Ishikawa (cell line): Measurements from ENCODE around the gene SYNDIG1.

ENCODE experiments used
- CEBPB ChIP-seq: IDR thresholded peaks from 2 replicates; pipeline ENCODE4 v1.6.1; 2012
- CREB1 ChIP-seq: IDR thresholded peaks from 2 replicates; pipeline ENCODE4 v1.6.1; 2012; ENCODE audit warnings: low read depth
- EGR1 ChIP-seq: IDR thresholded peaks from 2 replicates; pipeline ENCODE4 v1.6.1; 2012
- EP300 ChIP-seq: IDR thresholded peaks from 2 replicates; pipeline ENCODE4 v1.6.1; 2012; ENCODE audit warnings: borderline replicate concordance
- FOXM1 ChIP-seq: IDR thresholded peaks from 2 replicates; pipeline ENCODE4 v1.6.1; 2012; ENCODE audit warnings: low read depth, borderline replicate concordance
- NFIC ChIP-seq: IDR thresholded peaks from 2 replicates; pipeline ENCODE4 v1.6.1; 2012
- RAD21 ChIP-seq: IDR thresholded peaks from 2 replicates; pipeline ENCODE4 v1.6.1; 2012; ENCODE audit warnings: low read depth
- REST ChIP-seq: IDR thresholded peaks from 2 replicates; pipeline ENCODE4 v1.6.1; 2012; ENCODE audit warnings: low read depth, mild to moderate bottlenecking
- TAF1 ChIP-seq: IDR thresholded peaks from 2 replicates; pipeline ENCODE4 v1.6.1; 2012; ENCODE audit warnings: low read depth, mild to moderate bottlenecking
- TCF12 ChIP-seq: IDR thresholded peaks from 2 replicates; pipeline ENCODE4 v1.6.1; 2012; ENCODE audit warnings: low read depth
- TEAD4 ChIP-seq: IDR thresholded peaks from 2 replicates; pipeline ENCODE4 v1.6.1; 2012
- YY1 ChIP-seq: IDR thresholded peaks from 2 replicates; pipeline ENCODE4 v1.6.1; 2012; ENCODE audit warnings: low read depth
- ZBTB7A ChIP-seq: IDR thresholded peaks from 2 replicates; pipeline ENCODE4 v1.6.1; 2012; ENCODE audit warnings: low read depth
- TF ChIP-seq, protein P1 (sequence below): IDR thresholded peaks from 2 replicates; pipeline ENCODE4 v1.6.1; 2012
- TF ChIP-seq, protein P2 (sequence below): IDR thresholded peaks from 2 replicates; pipeline ENCODE4 v1.6.1; 2012

The SYNDIG1 gene

DNA sequence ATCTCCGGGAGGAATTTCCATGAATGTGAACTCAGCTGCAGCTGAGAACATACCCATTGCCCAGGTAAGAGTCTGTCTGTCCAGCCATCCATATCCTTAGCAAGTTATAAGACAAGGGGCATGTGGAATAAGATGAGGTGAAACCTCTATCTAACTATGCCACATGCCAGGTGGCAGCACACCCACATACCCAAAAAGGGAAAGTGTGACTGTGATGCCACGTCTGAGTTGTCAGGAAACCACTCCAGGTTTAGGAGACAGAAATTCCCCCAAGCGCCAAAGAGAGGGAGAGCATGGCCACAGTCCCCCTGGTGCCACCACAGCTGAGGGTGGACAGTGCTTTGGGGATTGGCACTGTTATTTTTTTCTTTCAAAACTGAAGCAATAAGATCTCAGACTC, 36.7 kb downstream of the SYNDIG1 start:
- TF ChIP-seq REST (no peak), CEBPB (no peak), TEAD4 (no peak), NFIC (no peak), RAD21 (no peak), EGR1 (no peak), CREB1 (no peak), ZBTB7A (no peak), EP300 (no peak)
- TF ChIP-seq, protein P1, sequence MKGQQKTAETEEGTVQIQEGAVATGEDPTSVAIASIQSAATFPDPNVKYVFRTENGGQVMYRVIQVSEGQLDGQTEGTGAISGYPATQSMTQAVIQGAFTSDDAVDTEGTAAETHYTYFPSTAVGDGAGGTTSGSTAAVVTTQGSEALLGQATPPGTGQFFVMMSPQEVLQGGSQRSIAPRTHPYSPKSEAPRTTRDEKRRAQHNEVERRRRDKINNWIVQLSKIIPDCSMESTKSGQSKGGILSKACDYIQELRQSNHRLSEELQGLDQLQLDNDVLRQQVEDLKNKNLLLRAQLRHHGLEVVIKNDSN: no peak

DNA sequence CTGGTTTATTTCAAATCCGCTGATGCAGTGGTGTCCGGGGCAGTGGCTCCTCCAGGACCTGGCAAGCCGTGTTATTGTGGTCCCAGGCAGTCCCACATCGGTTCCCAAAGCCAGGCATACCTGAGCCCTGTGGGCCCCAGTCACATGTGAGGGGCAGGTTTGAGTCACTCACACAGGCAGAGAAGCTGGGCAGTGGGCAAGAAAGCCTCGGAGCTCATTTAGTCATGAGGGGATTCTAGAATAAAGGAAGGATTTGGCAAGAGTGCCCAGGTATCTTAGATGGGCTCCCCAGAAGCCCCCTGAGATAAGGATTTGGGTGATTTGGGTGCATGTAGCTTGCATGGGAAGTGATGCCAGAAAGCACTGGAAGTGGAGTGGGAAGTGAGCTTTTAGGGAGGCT, 37.3 kb downstream of the SYNDIG1 start:
- TF ChIP-seq EP300 (no peak), CEBPB (no peak), TEAD4 (no peak), NFIC (no peak), RAD21 (no peak), TAF1 (no peak), TCF12 (no peak), EGR1 (no peak), CREB1 (no peak), FOXM1 (no peak), YY1 (no peak), REST (no peak), ZBTB7A (no peak)
- TF ChIP-seq, protein P2, sequence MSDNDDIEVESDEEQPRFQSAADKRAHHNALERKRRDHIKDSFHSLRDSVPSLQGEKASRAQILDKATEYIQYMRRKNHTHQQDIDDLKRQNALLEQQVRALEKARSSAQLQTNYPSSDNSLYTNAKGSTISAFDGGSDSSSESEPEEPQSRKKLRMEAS: no peak
- TF ChIP-seq, protein P1: no peak

GRCh38 chr20:24507182-24507853, 37.9 kb downstream of the SYNDIG1 start:
- TF ChIP-seq NFIC (no peak), TCF12 (no peak), RAD21 (no peak), CEBPB (no peak), REST (no peak), EGR1 (no peak), TAF1 (no peak), FOXM1 (no peak), CREB1 (no peak), EP300 (no peak), ZBTB7A (no peak)
- TF ChIP-seq, protein P1: no peak
- TF ChIP-seq, protein P2: no peak

GRCh38 chr20:24518515-24518914, 49.1 kb downstream of the SYNDIG1 start:
- TF ChIP-seq EP300: no peak
- TF ChIP-seq, protein P1: no peak
- TF ChIP-seq EGR1: no peak
- no peak for TF ChIP-seq NFIC
- TF ChIP-seq REST: no peak
- TF ChIP-seq CEBPB: no peak
- no peak for TF ChIP-seq TEAD4
